Measurements from ENCODE around the gene ZNF614. TPM values are rescaled to one million over a fixed set of nuclear protein-coding genes. Genes with fewer than 3 reads are reported as not detected.
"Not testable (repeated sequence)": the region's sequence is repeated elsewhere in the genome, so short reads cannot be mapped to it uniquely, and the experiment has no call there.

The ZNF614 gene
- total RNA-seq = 8.4 and 9.9 TPM in 2 replicates

DNA sequence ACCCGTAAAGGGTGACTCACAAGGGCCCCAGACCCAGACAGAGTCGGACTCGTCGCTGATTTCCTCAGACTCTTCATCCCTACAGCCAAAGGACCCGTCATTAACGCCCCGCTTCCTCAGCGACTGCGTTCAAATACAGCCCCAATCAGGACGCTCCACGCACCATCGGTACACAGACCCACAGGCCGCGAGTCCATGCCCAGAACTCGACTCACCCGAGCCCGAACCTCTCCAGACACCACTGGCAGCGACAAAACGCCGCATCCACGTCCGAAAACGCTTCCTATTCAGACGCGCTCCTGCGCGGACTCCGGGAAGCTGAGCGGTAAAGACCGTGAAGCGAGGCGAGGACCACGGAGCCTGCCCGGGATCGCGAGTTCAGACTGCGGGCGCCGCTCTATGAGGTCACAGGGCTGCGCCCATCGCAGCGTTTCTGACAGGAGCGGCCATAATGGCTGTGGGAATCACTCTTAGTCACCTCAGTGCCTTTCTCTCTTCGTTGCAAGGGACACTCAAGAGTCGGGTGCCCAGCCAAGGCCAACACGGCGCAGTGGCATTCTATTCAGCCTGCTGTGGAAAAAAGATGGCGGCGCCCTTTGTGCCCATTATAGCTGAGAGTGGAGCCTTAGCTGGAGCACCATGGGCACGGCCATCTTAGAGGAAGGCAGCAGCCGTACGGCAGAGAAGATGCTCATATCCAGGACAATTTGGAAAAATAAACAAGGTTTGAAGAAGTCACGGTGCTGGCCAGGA is at the start of gene ZNF614:
Gene ZNF614 (minus strand): TSS at position 353 of the 753 bp plus-strand sequence. CDS start 2,634 bp downstream, outside the sequence.
- intact Hi-C loops (cut with micrococcal nuclease) = loop anchor here (1.0 to 5.0 kb wide), 7 partner anchors 20 to 209 kb away; partner anchors contain the start of genes ZNF350, ZNF432, ZNF613 and ZNF615

- intact Hi-C loops (cut with micrococcal nuclease) = no loop called here
Measured at GRCh38 chr19:52070496-52070895, 42.3 kb upstream of the ZNF614 start.

DNA sequence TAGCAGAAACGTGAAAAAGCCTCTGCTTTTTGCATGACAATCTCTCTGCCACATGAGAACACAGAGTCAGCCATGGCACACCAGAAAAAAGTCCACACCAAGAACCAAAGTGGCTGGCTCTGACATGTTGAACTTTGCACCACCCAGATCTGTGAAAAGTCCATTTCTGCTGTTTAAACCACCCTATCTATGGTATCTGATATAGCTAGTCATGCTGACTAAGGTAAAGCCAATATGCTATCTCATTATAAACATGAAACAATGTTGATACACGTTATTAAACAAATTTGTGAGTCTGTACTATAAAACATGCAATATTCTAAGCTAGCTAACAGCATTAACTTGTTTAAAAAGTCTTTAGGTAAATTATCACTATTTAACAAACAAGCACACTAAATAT is 41.5 kb upstream of the ZNF614 start:
- intact Hi-C loops (cut with micrococcal nuclease) = no loop called here

GRCh38 chr19:52066258-52066863 is 38.2 kb upstream of the ZNF614 start:
- intact Hi-C loops (cut with micrococcal nuclease) = no loop called here

DNA sequence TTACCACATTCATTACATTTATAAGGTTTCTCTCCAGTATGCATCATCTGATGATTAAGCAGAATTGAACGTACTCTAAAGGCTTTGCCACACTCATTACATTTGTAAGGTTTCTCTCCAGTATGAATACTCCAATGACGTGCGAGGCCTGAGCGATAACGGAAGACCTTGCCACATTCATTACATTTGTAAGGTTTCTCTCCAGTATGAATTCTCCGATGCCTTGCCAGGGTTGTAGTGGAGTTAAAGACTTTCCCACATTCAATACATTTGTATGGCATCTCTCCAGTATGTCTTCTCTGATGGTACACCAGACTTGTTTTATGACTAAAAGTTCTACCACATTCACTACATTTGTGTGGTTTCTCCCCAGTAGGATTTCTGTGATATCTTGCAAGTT is 37.2 kb upstream of the ZNF614 start:
- intact Hi-C loops (cut with micrococcal nuclease) = no loop called here

GRCh38 chr19:52056480-52056879 is 28.3 kb upstream of the ZNF614 start:
- intact Hi-C loops (cut with micrococcal nuclease) = not testable (repeated sequence)

GRCh38 chr19:52051736-52052135 is 23.6 kb upstream of the ZNF614 start:
- intact Hi-C loops (cut with micrococcal nuclease) = not testable (repeated sequence)

DNA sequence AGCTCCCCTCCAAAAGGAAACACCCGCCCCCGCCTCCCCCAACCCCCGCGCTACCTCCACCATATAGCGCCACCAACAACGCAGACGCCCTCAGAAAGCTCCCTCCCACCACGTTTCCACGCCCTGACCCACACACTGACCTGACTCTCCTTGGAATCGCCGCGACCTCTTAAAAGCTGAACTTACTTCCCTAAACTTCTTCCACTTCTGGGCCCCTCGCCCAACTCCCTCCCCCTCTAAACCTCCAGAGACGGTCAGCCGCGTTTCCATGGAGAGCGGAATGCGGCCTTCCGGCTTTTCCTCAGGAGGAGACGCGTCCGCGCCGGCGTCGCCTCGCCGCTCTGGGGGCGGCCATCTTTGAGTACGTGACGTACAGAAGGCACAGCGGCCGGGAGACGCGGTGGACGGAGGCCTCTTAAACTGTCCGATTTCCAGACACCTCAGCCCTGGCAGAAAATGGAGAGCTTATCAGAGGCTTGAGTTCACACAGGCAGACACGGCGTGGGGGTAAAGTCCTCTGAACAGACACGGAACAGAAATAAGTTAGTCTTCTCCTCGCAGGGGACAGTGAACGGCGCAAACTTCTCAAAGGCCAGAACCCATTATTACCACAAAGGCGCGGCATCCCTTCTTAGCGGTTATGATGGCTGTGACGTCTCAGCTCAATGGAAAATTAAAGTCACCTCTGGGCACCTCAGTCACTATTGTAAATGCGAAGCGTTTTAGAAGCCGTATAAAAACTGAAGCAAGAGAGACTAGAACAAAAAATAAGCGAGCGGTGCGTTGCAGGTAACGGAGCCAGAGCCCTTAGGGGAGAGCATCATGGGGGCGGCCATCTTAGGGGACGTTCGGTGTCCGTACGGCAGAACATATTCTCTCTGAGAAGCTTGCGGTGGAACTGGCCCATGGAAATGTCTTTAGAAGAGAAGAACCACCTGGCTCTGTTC is 20.6 kb upstream of the ZNF614 start, which contains the start of gene ZNF432:
Gene ZNF432 (minus strand): TSS at position 284 of the 947 bp plus-strand sequence. CDS start 1,970 bp downstream, outside the sequence.
- intact Hi-C loops (cut with micrococcal nuclease) = loop anchor here (1.0 to 5.0 kb wide), 10 partner anchors 21 to 913 kb away; partner anchors contain the start of genes ZNF350, ZNF613, ZNF614 and ZNF615

DNA sequence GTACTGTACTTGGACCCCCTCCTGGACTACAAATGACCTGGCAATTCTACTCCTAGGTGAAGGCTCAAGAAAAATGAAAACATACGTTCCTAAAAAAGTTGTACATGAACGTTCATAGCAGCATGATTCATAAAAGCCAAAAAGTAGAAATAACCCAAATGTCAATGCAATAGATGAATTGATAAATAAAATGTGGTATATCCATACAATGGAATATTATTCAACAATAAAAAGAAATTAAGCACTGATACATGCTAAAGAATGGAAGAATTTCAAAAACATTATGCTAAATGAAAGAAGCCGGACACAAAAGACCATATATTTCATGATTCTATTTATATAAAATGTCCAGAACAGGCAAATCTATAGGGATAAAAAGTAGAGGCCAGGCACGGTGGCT is 11.0 kb upstream of the ZNF614 start:
- intact Hi-C loops (cut with micrococcal nuclease) = no loop called here

GRCh38 chr19:52034051-52034728 is 6.0 kb upstream of the ZNF614 start:
- intact Hi-C loops (cut with micrococcal nuclease) = no loop called here

DNA sequence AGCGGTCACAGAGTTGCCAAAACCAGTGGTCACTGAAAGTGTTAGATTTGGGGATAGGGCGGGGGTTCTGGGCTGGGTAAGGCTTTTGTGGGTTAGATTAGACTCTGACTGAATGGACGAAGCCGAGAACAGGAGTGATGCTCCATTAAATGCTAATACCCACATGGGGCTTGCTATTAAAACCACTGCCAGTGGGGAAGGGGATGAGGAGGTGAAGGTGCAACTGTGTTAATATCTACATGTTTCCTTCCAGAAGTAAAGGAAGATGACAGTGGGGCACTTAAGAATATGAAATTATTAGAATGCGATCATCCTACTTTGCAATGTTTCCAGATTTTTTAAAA is 573 bp upstream of the ZNF614 start:
- intact Hi-C loops (cut with micrococcal nuclease) = loop anchor here (1.0 to 5.0 kb wide), 7 partner anchors 20 to 209 kb away; partner anchors contain the start of genes ZNF350, ZNF432, ZNF613 and ZNF615

- intact Hi-C loops (cut with micrococcal nuclease) = loop anchor here (5.0 kb wide), 1 partner anchor 211 kb away; no protein-coding TSS in a partner anchor
Measured at GRCh38 chr19:52026255-52026990, 1.8 kb downstream of the ZNF614 start.

GRCh38 chr19:52024478-52024877 is 3.7 kb downstream of the ZNF614 start:
- intact Hi-C loops (cut with micrococcal nuclease) = not testable (repeated sequence)

DNA sequence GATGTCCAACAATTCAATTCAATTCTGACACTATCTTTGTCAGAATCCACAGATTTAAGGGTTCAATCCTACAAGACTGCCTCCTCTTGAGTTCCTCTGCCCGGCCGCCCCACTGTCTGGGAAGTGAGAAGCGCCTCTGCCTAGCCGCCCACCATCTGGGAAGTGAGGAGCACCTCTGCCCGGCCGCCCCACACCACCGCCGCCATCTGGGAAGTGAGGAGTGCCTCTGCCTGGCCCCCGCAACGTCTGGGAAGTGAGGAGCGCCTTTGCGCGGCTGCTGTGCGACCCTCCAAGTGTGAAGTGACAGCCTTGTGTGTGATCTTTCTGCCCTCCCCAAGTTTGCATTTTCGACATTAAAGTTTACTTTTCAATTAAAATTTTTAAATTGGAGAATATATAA is 6.0 kb downstream of the ZNF614 start:
- intact Hi-C loops (cut with micrococcal nuclease) = no loop called here

- intact Hi-C loops (cut with micrococcal nuclease) = no loop called here
Measured at GRCh38 chr19:52020506-52020905, 7.7 kb downstream of the ZNF614 start.

DNA sequence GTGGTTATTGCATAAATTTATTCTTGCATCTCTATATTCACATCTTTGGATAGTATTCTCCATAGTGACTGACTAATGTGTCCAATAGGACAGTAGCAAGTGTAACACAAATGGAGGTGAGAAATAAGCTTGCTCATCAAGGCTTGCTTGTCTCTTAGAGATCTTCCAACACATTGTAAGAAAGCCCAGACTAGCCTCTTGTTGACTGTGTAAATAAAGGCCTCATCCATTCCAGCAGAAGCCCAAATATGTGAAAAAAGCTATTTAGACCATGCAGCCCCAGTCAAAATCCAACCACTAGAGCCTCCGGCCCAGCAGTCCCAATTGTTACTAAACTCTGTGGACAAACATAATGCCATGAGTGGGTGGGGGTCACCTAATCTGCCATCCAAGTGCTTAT is 17.5 kb downstream of the ZNF614 start:
- intact Hi-C loops (cut with micrococcal nuclease) = no loop called here

DNA sequence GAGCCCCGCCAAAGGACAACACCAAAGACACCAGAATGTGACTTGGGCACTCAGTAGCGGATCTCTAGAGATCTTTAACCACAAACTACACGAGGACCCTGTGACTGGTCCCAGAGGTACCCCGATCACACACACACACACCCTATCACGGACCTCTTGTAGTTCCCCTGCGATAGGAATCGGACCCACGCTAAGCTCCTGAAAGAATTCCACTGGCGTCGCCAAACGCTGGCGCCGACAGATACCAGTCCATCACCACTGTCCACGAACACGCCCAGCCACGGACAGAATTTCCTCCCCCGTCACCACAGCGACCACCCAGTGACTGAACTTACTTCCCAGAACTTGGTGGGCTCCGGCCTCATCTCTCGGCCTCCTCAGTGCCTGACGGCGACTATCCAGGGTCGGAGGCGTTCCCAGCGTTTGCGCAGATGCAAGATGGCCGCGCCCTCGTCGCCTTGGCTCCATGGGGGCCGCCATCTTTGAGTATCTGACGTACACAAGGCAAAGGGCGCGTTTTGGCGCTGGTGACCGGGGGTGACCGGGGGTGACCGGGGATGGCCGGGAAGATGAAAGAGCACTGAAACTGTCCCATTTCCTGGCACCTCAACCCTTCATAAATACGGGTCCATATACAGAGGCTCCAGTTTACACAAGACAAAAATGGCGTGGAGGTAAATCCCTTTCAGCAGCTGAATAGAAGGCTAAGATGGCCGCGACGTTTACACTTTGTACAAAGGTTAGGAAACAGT is 20.2 kb downstream of the ZNF614 start, which contains the start of gene ZNF615:
Gene ZNF615 (minus strand): TSS at position 406 of the 752 bp plus-strand sequence. CDS start 4,500 bp downstream, outside the sequence.
- intact Hi-C loops (cut with micrococcal nuclease) = loop anchor here (1.0 to 5.0 kb wide), 9 partner anchors 20 to 1095 kb away; partner anchors contain the start of genes ZNF160, ZNF350, ZNF613 and ZNF614

- intact Hi-C loops (cut with micrococcal nuclease) = loop anchor here (2.0 to 5.0 kb wide), 3 partner anchors 230 to 1095 kb away; partner anchors contain the start of gene ZNF160
Measured at GRCh38 chr19:52007451-52007805, 20.8 kb downstream of the ZNF614 start.

- intact Hi-C loops (cut with micrococcal nuclease) = no loop called here
Measured at GRCh38 chr19:51994048-51994644, 34.0 kb downstream of the ZNF614 start.

Data from T-helper 1 cell treated with Interleukin-12 subunit alpha and Interleukin-12 subunit beta and Interleukin-4 antibody, amounts not matched to agents 30 ng/mL and 1 ng/mL, for 36 hours (primary cell).